ENCODE measurements around the gene SERF2.
"Not testable (repeated sequence)": the region's sequence is repeated elsewhere in the genome, so short reads cannot be mapped to it uniquely, and the experiment has no call there.

Gene SERF2

GRCh38 chr15:43791993-43792760, at the start of gene SERF2:
Gene SERF2 (plus strand): TSS chr15:43792320. CDS start chr15:43792377, 57 bp downstream.
- peak; percentile 100 for DNase-seq (ENCODE audit: low read depth in 2 of 2)

- DNase-seq (ENCODE audit: low read depth in 2 of 2): peak; percentile 74 to 85
These were observed 45.7 kb upstream of the SERF2 start, which contains the start of gene PDIA3 for GRCh38 chr15:43746245-43746902. Gene PDIA3 (plus strand): TSS chr15:43746438. CDS start chr15:43746540, 102 bp downstream.

GRCh38 chr15:43746903-43747309, 45.2 kb upstream of the SERF2 start:
- not testable (repeated sequence) for DNase-seq (ENCODE audit: low read depth in 2 of 2)

DNA sequence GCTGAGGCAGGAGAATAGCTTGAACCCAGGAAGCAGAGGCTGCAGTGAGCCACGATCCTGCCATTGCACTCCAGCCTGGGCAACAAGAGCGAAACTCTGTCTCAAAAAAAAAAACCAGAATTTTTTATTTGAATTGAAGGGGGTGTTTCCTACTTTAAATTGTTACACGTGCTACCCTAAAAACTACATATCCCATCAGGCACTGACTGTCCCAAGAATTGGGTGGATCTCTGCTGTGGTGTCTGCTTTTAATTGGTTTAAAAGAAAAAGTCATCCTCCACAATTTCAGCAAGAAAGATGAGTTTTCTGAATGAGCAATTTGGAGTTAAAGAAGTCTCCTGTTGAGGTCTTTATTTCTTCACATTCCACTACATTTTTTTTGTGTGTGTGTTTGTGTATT, 43.7 kb upstream of the SERF2 start:
- no peak for DNase-seq (ENCODE audit: low read depth in 2 of 2)

DNA sequence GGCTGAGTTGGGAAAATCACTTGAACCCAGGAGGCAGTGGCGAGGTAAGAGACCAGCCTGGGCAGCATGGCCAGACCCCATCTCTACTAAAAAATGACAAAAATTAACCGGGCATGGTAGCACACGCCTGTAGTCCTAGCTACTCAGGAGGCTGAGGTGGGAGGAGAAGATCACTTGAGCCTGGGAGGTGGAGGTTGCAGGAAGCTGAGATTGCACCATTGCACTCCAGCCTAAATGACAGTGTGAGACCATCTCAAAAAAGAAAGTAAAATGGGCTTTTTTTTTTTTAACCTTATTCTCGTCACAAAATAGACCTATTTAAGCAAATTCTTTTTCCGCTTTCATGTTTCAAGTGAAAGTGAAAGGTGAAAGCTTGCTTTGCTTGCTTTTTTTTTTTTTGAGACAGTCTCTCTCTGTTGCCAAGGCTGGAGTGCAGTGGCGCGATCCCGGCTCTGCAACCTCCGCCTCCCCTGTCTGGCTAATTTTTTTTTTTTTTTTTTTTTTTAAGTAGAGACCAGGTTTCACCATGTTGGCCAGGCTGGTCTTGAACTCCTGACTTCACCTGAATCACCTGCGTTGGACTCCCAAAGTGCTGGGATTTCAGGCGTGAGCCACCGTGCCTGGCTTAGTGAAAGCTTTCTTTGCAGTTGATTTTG, 42.3 kb upstream of the SERF2 start:
- DNase-seq (ENCODE audit: low read depth in 2 of 2): peak in 1 of 2 donors; percentile 16

DNA sequence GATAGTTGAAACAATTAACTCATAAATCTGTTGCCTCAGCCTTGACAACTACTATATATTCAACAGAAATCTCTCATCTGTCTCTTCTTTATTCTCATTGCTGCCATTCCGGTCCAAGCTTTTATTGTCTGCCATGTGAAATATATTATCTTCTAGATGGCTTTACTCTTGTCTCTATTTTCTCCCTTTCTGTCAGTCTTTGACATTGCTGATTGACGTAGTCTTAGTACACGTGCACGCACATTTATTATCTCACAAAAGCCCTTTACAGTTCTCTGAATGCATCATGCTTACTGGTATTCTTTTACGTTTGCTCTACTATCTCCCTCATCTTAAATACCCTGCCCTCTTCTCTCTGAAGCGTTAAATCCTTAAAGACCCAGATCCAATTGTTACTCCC, 40.2 kb upstream of the SERF2 start:
- DNase-seq (ENCODE audit: low read depth in 2 of 2): no peak

DNA sequence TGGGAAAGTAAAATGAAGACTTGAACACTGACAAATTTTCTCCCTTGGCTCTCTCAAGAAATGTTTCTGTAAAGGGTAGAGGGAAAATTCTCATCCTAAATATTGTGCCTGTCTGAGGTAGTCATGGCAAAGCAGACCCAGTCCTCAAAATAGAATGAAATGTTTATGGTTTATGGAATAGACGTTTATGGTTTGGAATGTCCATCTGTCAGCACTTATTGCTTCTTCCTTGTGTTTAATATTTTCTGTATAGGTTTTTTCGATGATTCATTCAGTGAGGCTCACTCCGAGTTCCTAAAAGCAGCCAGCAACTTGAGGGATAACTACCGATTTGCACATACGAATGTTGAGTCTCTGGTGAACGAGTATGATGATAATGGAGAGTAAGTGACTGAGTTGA, 29.3 kb upstream of the SERF2 start:
- DNase-seq (ENCODE audit: low read depth in 2 of 2): no peak

- no peak for DNase-seq (ENCODE audit: low read depth in 2 of 2)
These were observed 28.2 kb upstream of the SERF2 start for GRCh38 chr15:43763819-43764446.

DNA sequence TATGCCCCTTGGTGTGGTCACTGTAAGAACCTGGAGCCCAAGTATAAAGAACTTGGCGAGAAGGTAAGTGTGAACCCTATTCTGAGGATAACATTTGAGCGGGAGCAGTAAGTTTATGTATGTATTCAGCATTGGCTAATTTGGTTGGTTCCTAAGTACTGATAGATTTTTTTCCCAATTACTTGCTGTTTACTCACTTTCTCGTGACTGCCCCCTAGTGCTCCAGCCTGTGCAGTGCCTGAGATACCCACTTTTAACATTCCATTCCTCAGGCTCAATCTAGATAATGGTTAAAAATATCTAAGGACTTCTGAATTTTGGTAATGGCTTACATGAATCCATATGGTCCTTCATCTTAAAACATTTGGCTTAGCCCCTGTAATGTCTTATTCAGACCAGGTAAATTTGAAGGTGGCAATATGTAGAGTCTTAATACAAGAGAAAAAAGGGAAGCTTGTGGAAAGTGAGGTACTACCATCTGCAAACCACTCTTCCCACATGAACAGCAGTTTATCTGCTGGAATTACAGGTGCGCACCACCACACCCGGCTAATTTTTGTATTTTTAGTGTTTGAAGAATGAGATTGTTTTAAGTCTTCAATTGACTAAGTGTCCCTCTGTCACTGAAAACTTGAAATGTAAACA, 22.4 kb upstream of the SERF2 start:
- DNase-seq (ENCODE audit: low read depth in 2 of 2): no peak

DNA sequence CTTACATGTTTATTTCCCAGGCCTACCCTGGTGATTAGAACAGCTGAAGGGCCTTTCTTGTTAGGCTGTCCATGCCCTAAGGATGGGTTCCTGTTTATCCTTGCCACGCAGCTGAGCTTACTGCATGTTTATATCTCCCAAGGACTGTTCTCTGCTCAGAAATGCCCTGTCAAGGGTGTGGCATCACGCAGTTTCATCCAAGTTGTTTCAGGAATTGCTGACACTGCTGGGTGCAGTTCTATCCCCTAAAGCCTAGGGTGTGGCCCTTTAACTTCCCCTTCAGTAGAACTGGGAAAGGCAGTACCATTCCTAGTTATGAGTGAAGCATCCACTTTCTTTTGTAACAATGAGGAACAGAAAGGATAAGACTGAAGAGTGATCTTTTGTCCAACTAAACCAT, 20.3 kb upstream of the SERF2 start:
- no peak for DNase-seq (ENCODE audit: low read depth in 2 of 2)

DNA sequence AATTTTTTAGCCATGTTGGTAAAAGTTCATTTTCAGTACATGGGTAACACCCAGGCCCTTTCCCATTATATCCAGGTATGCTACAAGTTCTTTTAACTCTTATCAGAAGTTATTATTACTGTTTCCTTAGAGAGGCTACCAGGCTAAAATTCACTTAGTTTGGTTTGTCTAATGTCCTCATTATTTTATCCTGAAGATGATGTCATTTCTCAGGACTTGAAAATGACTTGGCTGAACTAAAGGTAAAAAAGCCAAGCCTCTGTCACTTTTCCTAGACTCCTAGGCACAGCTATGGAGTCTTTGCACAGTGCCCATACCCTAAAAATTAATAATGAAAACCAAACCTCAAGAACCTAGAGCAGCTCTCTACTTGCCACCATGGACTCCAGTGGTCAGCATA, 19.5 kb upstream of the SERF2 start:
- no peak for DNase-seq (ENCODE audit: low read depth in 2 of 2)

DNA sequence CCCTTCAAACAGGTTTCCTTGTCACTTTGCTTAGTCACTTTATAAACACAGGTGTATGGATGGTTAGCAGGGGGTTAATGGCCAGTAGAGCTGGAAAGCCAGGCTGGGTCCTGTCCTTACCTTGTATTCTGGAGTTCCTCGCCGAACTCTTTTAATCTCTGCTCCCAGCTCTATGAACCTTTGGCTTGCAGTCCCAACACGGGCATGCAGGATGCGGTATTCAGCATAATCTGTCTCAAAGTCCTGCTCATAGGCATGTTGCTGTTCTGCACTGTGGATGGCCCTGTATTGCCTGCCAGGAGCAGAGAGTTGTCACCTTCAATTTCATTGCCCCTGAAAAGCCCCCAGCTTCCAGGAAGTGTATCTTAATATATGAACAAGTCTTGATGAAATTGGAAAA, 18.1 kb upstream of the SERF2 start:
- no peak for DNase-seq (ENCODE audit: low read depth in 2 of 2)

DNA sequence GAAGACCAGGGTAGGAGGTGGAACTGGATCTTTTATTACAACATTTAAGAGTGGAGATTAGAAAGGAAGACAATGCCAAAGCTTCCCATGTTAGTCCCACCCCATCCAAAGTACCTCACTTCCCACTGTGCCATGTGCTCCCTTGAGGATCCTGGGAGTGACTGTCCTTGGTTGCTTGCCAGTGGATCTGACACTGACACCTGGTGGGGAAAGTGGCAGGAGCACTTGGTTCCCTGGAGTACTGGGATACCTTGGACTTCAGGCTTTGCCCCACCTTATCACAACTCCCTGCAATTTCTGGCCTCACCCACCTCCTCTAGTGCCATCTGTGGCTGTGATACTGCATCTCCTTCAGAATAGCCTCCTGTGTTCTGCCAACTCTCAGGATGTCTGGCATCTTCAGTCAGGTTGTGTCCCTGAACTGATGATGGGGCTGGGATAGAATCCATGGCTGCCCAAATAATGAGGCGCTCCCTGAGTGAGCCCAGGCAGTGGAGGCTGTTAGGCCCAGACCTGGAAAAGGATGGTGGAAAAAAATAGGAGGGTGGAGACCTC, 16.6 kb upstream of the SERF2 start:
- DNase-seq (ENCODE audit: low read depth in 2 of 2): no peak

GRCh38 chr15:43776101-43776717, 15.9 kb upstream of the SERF2 start:
- DNase-seq (ENCODE audit: low read depth in 2 of 2): no peak

DNA sequence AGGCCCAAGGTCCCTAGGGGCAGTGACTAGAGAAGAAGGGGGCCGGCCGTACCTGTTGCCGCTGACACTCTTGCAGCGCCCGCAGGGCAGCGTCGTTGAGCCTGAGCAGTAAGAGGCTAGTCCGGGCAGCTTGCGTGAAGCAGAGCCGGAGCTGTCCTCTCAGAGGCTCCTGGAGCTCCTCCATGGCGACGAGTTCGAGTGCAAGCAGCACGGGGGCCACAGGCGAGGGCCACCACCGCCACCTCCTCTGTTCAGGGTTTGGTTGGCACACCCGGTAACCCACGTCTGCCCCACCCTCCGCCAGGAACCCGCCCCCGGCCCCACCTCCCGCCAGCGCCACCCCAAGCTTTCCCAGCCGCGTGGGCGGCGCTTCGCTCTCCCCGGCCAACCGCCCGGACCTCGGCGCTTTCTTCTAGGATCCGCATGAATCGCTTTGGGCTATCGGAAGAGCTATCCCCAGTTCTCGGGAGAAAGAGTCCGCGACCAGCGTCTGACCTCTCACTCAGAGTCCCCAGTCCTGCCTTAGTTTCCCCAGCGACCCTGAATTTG, 15.3 kb upstream of the SERF2 start, which contains the start of gene ELL3:
Gene ELL3 (minus strand): TSS at position 249 of the 549 bp plus-strand sequence. CDS start 65 bp downstream, at position 184.
- peak; percentile 51 to 69 for DNase-seq (ENCODE audit: low read depth in 2 of 2)

DNA sequence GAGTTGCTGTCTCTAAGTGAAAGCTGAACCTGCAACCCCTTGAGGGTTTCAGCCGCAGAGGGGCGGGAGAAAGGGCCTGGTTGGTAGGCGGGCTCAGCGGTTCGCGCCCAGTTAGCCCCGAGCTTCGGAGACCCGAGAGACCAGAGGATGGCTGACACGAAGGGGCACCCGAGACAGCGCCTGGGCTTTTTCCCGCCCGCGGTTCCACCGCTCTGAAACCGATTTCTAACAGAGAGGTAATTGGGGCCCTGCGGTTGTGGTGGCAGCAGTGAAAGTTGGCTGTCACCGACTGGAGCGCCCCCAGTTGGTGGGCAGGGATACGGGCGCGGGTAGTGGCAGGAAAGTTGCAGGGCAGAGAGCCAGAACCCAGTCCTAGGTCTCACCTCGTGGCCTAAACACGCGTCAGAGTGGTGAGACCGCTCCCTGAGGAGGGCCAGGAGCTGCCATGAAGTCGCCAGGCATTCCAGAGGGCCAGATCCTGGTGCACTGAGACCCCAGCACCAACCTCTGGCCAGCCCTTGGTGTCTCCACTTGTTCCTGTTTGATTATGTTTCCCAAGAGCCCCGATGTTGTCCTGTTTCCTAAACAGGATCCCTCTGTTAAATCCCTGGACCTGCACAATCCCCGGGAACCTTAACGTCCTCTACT, 14.7 kb upstream of the SERF2 start:
- peak; percentile 86 for DNase-seq (ENCODE audit: low read depth in 2 of 2)

DNA sequence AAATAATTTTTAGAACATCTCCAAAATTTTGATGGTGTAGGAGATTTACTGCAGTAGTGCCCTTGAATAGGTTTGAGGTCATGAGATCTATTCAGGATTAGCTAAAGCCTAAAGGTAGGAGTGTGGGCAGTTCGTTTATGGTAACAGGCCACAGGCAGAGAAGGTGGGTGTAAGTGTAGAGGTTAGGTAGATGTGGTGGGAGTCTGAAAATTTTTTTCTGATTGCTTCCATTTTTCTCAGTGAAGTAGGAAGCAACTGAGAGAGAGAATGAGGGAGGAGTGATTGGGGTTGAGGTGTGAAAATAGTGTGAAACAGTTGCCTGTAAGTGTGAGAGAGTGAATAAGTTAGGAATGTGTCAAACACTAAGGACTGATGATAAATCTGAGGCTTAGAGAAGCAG, 13.1 kb upstream of the SERF2 start:
- DNase-seq (ENCODE audit: low read depth in 2 of 2): no peak

DNA sequence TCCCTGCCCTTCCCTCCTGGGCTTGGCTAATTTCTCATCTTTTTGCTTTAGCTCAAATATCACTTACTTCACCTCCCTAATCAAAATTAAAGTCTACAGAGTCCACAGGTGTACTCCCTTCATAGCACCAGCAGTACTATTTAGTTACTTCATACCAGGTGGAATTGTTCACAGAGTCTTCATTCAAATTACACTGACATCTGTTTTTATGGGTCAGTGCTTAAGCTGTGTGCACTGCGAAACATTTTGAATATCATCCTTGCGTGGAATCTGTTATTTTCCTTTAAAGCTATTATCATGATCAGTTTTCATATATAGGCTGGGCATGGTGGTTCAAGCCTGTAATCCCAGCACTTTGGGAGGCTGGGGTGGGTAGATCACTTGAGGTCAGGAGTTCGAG, 2.7 kb upstream of the SERF2 start:
- no peak for DNase-seq (ENCODE audit: low read depth in 2 of 2)

GRCh38 chr15:43792761-43793476, 799 bp downstream of the SERF2 start:
- DNase-seq (ENCODE audit: low read depth in 2 of 2): no peak

All from stimulated activated CD4-positive, alpha-beta T cell treated with anti-CD3 and anti-CD28 coated beads, Interleukin-15, amount 100 ng/mL, for 48 hours (primary cell).